Adrenal gland (tissue), 12 donors: Measurements from ENCODE around the gene TMEM88. TPM values are rescaled to one million over a fixed set of nuclear protein-coding genes. Genes with fewer than 3 reads are reported as not detected.

Experiments used
- DNase-seq, 7 donors: peaks; one replicate each; pipeline ENCODE4 v3.0.0-alpha.2; 2019 to 2020
- H3K27ac ChIP-seq, 5 donors: fragments of 200-600 bp; sonication (generic) in 4 of 5; 1 replicate in 3 of 5; 2 replicates in 2 of 5; pipeline versions ENCODE4 v1.5.1 to v1.8.0; 2016 to 2020; ENCODE audit warnings: mild to moderate bottlenecking in 1 of 5
- H3K27me3 ChIP-seq: fragments of 200-600 bp; 2 replicates; pipeline ENCODE4 v1.8.0; 2021
- H3K36me3 ChIP-seq, 2 donors: fragments of 200-600 bp; replicated peaks in 1 of 2; 1 replicate in 1 of 2; 2 replicates in 1 of 2; pipeline versions ENCODE4 v1.5.1 to v1.8.0; 2018 to 2022
- H3K4me1 ChIP-seq, 2 donors: fragments of 200-600 bp; replicated peaks in 1 of 2; 1 replicate in 1 of 2; 2 replicates in 1 of 2; pipeline versions ENCODE4 v1.5.1 to v1.8.0; 2018 to 2021
- H3K4me3 ChIP-seq, 4 donors: fragments of 200-600 bp; sonication (generic) in 3 of 4; one replicate each; pipeline ENCODE4 v1.5.1; 2016 to 2018
- H3K9me3 ChIP-seq, 3 donors: fragments of 200-600 bp; sonication (generic) in 1 of 3; replicated peaks in 1 of 3; 1 replicate in 2 of 3; 2 replicates in 1 of 3; pipeline versions ENCODE4 v1.5.1 to v1.8.0; 2016 to 2021
- POLR2A ChIP-seq, 2 donors: fragments of 450-650 bp; IDR thresholded peaks; one replicate each; pipeline ENCODE4 v1.6.1; 2017; ENCODE audit warnings: antibody characterized with exemption in 2 of 2, mild to moderate bottlenecking in 2 of 2, moderate library complexity in 1 of 2
- WGBS, 4 donors: extraction: QIAGEN DNeasy Blood & Tissue Kit in 2 of 4; methylation state at CpG; one replicate each; pipeline versions ENCODE4 v1.1.5 to v1.1.7; 2013 to 2017; 5-methylcytosine and 5-hydroxymethylcytosine counted together
- intact Hi-C, 2 donors: fragments of 100-400 bp; cut with DNase I; formaldehyde crosslinking; loops; one replicate each; pipeline versions ENCODE4 v1.14.1 to v1.15.0; 2022 to 2023
- polyA plus RNA-seq, 3 donors: library from polyadenylated mRNA; stranded (reverse); fragments of 200-250 nt in 2 of 3; fragments of 350-450 nt in 1 of 3; fragmentation: Illumina TruSeq in 1 of 3; extraction: RNeasy Lipid Tissue Mini Kit (QIAGEN cat#74804) in 1 of 3; gene quantifications; one replicate each; pipeline ENCODE4 v1.2.3, GENCODE V29; 2013 to 2014
- total RNA-seq, 9 donors: library from RNA; depleted of rRNA in 4 of 9; stranded (reverse); fragments of >200 nt in 4 of 9; fragments of 120-200 nt in 1 of 9; fragmentation: NEBNext Ultra II Directional in 1 of 9; extraction: Animal tissue kit (Norgen Biotek cat#: 25700) in 1 of 9; gene quantifications; one replicate each; pipeline versions ENCODE4 v1.1.0 to v1.2.4, GENCODE V29; 2013 to 2023
- TF ChIP-seq, protein P1 (sequence below), 6 experiments: fragments of 450-650 bp in 4 of 6; fragments of 200-600 bp in 2 of 6; sonication (generic) in 1 of 6; IDR thresholded peaks; 1 replicate in 5 of 6; 2 replicates in 1 of 6; pipeline versions ENCODE4 v1.5.1 to v1.8.0; 2016 to 2021; ENCODE audit warnings: antibody characterized with exemption in 6 of 6, mild to moderate bottlenecking in 2 of 6, moderate library complexity in 1 of 6
- donor health status: healthy with polysubstance abuse.
- donor health status: Bipolar disorder and iron deficiency.
- donor health status: DM: yes; HTN: yes; CAD: no.
- donor health status: DM: no; HTN: no; CAD: no.
- donor health status: DM: no; HTN: no; CAD: no.
- donor health status: DM: yes; HTN: yes; CAD: no.

Gene TMEM88
- total and polyA plus RNA-seq, 12 donors: 7.9 to 107 (median 25.1) TPM

DNA sequence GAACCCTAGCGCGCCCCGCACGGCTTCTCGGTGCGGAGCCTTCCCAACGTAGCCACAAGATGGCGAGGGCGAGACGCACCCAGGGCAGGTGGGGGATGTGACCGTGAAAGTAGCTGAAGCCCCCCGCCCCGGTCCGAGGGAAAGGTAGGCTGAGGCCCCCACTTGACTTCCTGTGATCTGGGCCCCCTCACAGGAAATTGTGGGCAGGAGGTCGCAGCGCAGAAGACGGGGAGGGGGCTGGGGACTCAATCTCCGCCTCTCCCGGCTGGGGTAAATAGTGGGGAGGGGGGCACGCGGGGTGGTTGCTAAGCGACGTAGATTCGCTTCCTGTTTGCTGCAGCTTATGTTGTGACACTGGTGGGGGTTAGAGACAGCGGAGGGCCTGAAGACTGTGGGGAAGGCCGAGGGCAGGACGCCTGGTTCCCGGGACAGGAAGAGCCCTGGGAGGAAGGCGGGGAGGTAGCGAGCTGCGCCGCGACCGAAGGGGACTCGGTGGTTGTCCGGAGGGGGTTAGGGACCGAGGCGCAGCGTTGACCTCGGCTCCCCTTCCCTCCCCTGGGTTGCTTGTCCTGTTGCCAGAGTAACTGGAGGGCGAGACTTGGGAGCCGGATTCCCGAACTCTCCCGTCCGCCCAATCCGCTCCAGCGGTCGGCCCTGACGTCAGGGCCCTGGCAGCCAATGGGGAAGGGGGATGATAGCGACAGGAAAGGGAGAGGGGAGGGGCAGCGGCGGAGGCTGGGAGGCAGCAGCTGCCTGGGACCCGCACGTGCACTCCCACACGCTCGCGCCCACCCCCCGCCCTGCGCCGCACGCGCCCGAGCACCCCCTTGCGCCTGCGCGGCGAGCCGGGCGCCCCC, 19.7 kb upstream of the TMEM88 start:
- intact Hi-C loops: no loop called here
- no peaks in the 10 kb centered on the region for H3K27me3 ChIP-seq
- peaks cover 22 to 34% of the 10 kb centered on the region in 2 donors for H3K4me1 ChIP-seq
- peak overlapping the region; percentile 98 to 99 (median 98) for H3K27ac ChIP-seq
- peak overlapping the region; percentile 67 to 75 (median 74) for H3K4me3 ChIP-seq
- WGBS, 4 donors: 0 to 2% (median 0%) methylated on average over 4 to 69 of the region's 69 CpGs
- H3K36me3 ChIP-seq: no peaks in the 10 kb centered on the region
- TF ChIP-seq, protein P1, sequence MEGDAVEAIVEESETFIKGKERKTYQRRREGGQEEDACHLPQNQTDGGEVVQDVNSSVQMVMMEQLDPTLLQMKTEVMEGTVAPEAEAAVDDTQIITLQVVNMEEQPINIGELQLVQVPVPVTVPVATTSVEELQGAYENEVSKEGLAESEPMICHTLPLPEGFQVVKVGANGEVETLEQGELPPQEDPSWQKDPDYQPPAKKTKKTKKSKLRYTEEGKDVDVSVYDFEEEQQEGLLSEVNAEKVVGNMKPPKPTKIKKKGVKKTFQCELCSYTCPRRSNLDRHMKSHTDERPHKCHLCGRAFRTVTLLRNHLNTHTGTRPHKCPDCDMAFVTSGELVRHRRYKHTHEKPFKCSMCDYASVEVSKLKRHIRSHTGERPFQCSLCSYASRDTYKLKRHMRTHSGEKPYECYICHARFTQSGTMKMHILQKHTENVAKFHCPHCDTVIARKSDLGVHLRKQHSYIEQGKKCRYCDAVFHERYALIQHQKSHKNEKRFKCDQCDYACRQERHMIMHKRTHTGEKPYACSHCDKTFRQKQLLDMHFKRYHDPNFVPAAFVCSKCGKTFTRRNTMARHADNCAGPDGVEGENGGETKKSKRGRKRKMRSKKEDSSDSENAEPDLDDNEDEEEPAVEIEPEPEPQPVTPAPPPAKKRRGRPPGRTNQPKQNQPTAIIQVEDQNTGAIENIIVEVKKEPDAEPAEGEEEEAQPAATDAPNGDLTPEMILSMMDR (IDR thresholded peaks at IDR 0.05): peak; percentile 70 to 92 (median 84)
- TF ChIP-seq POLR2A (IDR thresholded peaks at IDR 0.05): peak; percentile 27 to 80
- no peaks in the 10 kb centered on the region for H3K9me3 ChIP-seq
- DNase-seq: peak; percentile 97 to 99 (median 98)

DNA sequence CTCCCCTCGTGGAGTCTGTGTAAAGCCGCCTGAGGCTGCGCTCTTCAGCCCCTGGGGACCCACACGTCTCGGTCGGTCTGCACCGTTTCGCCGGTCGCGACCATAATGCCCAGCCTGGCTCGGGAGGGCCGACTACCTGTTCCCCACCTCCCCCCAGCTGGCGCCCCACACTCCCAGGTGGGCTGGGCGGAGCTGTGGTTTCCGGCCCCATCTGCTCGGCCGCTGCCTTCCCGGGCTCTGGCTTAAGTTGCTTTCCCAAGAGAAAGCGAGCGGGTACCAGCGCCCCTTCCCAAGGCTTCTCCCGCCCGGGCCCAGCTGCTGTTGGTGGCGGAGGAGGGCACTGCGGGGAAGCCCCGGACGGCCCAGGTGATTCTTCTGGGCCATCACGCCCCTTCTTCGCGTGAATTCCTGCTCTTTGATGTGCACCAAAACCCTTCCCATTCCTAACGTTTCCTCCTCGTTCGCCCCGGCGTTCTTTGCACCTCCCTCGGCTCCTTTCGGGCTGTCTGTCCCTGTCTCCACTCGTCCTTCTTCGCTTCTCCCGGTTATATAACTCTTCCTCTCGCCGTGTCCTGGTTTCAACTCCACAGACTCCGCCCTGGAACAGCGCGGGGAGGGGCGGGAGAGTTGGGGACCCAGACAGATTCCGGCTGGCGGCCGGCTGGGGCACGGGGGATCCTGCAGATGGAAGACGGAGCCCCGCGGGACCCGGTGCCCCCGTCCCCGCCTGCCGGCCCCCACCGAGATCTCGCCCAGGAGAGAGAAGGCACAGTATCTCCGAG, 18.9 kb upstream of the TMEM88 start:
- Histone ChIP-seq H3K4me3 (peak overlapping the region; percentile 67 to 81 (median 74)), H3K4me1 (peaks cover 28 to 41% of the 10 kb centered on the region in 2 donors), H3K9me3 (no peaks in the 10 kb centered on the region), H3K27me3 (no peaks in the 10 kb centered on the region), H3K27ac (peak overlapping the region; percentile 98 to 99 (median 98)), H3K36me3 (no peaks in the 10 kb centered on the region)
- TF ChIP-seq POLR2A (IDR thresholded peaks at IDR 0.05): peak; percentile 72 to 96
- TF ChIP-seq, protein P1 (IDR thresholded peaks at IDR 0.05): peak in 1 of 6 experiments; percentile 7
- WGBS, 4 donors: 0 to 2% (median 1%) methylated on average over 38 to 61 of the region's 61 CpGs
- DNase-seq: peak in 6 of 7 donors; percentile 83 to 94 (median 86)
- intact Hi-C loops: no loop called here

DNA sequence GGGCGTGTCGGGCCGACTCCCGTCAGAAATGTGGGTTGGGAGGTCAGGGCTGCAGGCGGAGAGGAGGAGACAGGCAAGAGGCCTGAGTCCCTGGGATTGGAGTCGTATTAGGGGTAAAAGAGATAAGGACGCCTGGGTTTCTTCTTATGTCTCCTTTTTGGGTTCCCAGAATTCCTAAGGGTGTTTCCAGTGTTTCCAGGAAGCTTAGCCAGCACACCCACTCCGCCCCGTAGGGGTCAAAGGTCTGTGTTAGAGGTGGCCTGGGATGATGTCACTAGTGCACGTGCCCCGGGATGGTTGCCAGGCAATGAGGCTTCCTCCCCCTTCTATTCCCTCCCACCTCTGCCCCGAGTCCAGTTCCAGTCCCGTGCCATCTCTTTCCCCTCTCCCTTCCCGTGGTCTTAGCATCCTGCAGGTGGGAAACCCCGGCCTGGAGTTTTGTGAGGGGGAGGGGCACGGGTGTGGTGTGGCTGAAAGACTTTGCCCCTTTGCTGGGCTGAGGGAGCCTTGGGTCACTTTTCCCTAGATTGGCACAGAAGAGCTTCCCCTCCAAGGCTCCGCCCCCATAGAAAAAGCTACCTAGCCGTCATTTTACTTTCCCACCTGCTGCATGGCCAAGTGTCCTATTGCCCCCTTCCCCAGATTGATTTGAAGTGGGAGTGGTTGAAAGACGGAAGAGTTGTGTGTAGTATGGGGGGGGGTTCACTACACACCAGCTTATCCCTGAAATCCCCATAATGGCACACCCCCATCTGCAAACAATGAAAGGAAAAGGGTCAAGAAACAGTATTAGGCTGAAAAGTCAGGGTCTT, 18.1 kb upstream of the TMEM88 start:
- 1 to 4% (median 2%) methylated on average over 17 to 19 of the region's 19 CpGs for WGBS, 4 donors
- no peaks in the 10 kb centered on the region for H3K36me3 ChIP-seq
- intact Hi-C loops: no loop called here
- peak in 1 of 2 donors; percentile 77 for TF ChIP-seq POLR2A (IDR thresholded peaks at IDR 0.05)
- TF ChIP-seq, protein P1 (IDR thresholded peaks at IDR 0.05): peak in 1 of 6 experiments; percentile 33
- no peaks in the 10 kb centered on the region for H3K9me3 ChIP-seq
- H3K4me1 ChIP-seq: peaks cover 33 to 45% of the 10 kb centered on the region in 2 donors
- DNase-seq: peak; percentile 89 to 97 (median 96)
- no peaks in the 10 kb centered on the region for H3K27me3 ChIP-seq
- H3K27ac ChIP-seq: peak overlapping the region; percentile 98 to 99 (median 98)
- H3K4me3 ChIP-seq: peak overlapping the region in 3 of 4 donors; percentile 67 to 75 (median 72)
